Cardiac muscle cell (in vitro differentiated cells and primary cell): ENCODE results near the gene OBI1. TPM values are rescaled to one million over a fixed set of nuclear protein-coding genes. Genes with fewer than 3 reads are reported as not detected.
"Not testable (repeated sequence)": the region's sequence is repeated elsewhere in the genome, so short reads cannot be mapped to it uniquely, and the experiment has no call there.

ENCODE experiments used
- DNase-seq, 2 donors: peaks; one replicate each; pipeline versions ENCODE4 v3.0.0 to v3.0.0-alpha.2; 2010 to 2017; ENCODE audit warnings: low read depth in 1 of 2, low spot score in 1 of 2
- H3K27ac ChIP-seq: fragments of 200-600 bp; sonication (generic); 2 replicates; pipeline ENCODE4 v1.5.1; 2016
- H3K27me3 ChIP-seq: fragments of 200-600 bp; sonication (generic); 2 replicates; pipeline ENCODE4 v1.6.0; 2016; ENCODE audit warnings: control low read depth
- H3K36me3 ChIP-seq: fragments of 200-600 bp; sonication (generic); 2 replicates; pipeline ENCODE4 v1.5.1; 2016; ENCODE audit warnings: control low read depth
- H3K4me1 ChIP-seq: fragments of 200-600 bp; sonication (generic); 2 replicates; pipeline ENCODE4 v1.8.1; 2017; ENCODE audit warnings: low read depth, mild to moderate bottlenecking, mixed run types
- H3K4me3 ChIP-seq: fragments of 200-600 bp; sonication (generic); 2 replicates; pipeline ENCODE4 v1.5.1; 2016; ENCODE audit warnings: mild to moderate bottlenecking
- H3K9me3 ChIP-seq: fragments of 200-600 bp; sonication (generic); 2 replicates; pipeline ENCODE4 v1.5.1; 2017; ENCODE audit warnings: low read depth, mild to moderate bottlenecking, control low read depth
- polyA plus RNA-seq: library from polyadenylated mRNA; unstranded; fragments of >200 nt; fragmentation: Nextera tagmentation; extraction: Ambion mirVana; gene quantifications from 2 replicates; pipeline ENCODE4 v1.2.1, GENCODE V29; 2016
- total RNA-seq: library from RNA; depleted of rRNA; stranded (reverse); fragments of >200 nt; gene quantifications from 2 replicates; pipeline ENCODE4 v1.2.3, GENCODE V29; 2016
- TF ChIP-seq, protein P1 (sequence below): IDR thresholded peaks from 2 replicates; pipeline ENCODE4 v1.5.1; 2012; ENCODE audit warnings: low read depth, mild to moderate bottlenecking, low read length

The OBI1 gene
- total and polyA plus RNA-seq, 2 experiments from 2014 or later, result 14.1 to 17.0 TPM

DNA sequence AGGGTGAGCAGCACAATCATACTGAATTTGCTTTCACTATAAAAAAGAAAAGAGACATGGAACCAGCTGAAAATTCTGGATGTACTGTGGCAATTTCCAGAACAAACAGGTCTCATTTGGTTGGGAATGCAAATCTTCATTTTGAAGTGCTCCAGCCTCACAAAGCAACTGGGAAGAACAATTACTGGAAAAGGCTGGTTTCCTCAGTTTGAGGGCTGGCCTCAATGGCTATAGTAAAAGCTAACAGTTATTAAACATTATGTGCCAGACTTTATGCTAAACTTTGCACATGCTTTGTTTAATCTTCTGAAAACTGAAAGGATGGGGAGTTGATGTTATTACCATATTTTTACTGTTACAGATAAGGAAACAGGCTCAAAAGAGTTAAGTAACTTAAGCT, 3.0 kb downstream of the OBI1 start:
- Histone ChIP-seq H3K4me1 (peaks cover 9% of the 10 kb centered on the region), H3K4me3 (no peak overlapping the region), H3K27me3 (no peaks in the 10 kb centered on the region), H3K9me3 (no peaks in the 10 kb centered on the region), H3K27ac (no peak overlapping the region), H3K36me3 (no peaks in the 10 kb centered on the region)
- TF ChIP-seq, protein P1, sequence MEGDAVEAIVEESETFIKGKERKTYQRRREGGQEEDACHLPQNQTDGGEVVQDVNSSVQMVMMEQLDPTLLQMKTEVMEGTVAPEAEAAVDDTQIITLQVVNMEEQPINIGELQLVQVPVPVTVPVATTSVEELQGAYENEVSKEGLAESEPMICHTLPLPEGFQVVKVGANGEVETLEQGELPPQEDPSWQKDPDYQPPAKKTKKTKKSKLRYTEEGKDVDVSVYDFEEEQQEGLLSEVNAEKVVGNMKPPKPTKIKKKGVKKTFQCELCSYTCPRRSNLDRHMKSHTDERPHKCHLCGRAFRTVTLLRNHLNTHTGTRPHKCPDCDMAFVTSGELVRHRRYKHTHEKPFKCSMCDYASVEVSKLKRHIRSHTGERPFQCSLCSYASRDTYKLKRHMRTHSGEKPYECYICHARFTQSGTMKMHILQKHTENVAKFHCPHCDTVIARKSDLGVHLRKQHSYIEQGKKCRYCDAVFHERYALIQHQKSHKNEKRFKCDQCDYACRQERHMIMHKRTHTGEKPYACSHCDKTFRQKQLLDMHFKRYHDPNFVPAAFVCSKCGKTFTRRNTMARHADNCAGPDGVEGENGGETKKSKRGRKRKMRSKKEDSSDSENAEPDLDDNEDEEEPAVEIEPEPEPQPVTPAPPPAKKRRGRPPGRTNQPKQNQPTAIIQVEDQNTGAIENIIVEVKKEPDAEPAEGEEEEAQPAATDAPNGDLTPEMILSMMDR, result no peak
- no peak for DNase-seq

DNA sequence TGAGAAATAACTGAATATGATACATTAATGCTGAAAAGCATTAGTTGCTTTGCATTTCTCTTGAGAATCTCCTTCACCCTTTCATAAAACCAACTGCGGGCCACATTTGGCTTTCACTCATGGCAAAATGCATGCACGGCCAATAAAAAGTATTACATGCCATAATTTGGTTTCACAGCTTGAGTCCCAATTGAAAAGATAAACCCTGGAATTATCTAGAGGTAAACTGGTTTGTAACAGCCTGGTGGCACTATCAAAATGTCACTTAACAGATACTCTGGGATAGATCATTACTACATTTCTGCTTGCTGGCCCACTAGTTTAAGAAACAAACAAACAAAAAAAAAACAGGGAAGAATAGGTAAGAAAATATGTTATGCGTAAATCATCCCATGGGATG, 3.9 kb downstream of the OBI1 start:
- no peaks in the 10 kb centered on the region for H3K27me3 ChIP-seq
- TF ChIP-seq, protein P1, result no peak
- no peak for DNase-seq
- no peaks in the 10 kb centered on the region for H3K9me3 ChIP-seq
- H3K4me3 ChIP-seq, result no peak overlapping the region
- no peaks in the 10 kb centered on the region for H3K36me3 ChIP-seq
- H3K27ac ChIP-seq, result no peak overlapping the region
- peaks cover 16% of the 10 kb centered on the region for H3K4me1 ChIP-seq

DNA sequence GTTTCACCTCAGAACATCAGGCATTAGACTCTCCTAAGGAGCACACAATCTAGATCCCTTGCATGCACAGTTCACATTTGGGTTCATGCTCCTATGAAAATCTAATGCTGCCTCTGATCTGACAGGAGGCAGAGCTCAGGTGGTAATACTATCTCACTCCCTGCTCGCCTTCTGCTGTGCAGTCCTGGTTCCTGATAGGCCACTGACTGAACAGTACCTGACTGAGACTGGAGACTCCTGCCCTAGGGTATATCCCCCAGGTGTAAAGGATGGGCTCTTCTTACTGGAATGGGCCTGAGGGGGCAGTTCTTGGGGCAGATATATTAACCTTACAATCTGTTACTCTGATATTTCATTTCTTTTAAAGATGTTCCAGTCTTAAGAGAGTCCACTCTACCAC, 6.3 kb downstream of the OBI1 start:
- H3K9me3 ChIP-seq, result no peaks in the 10 kb centered on the region
- TF ChIP-seq, protein P1, result no peak
- H3K27ac ChIP-seq, result no peak overlapping the region
- H3K36me3 ChIP-seq, result no peaks in the 10 kb centered on the region
- H3K4me1 ChIP-seq, result peaks cover 16% of the 10 kb centered on the region
- no peak overlapping the region for H3K4me3 ChIP-seq
- no peak for DNase-seq
- no peaks in the 10 kb centered on the region for H3K27me3 ChIP-seq

DNA sequence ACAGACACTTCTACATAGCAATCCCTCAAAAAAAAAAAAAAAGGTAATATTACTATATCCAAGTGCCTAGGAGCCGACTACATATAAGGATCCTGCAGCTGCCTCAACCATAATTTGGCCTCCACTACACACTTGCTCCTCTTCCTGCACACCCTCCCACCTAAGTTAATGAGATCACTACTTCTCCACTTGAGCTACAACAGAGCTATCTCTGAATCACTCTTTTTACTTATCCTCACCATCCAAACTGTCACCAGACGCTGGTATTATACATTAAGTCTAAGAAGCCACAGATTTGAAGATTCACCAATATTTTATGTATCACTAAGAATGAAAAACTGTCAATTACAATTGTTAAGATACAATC, 8.3 kb downstream of the OBI1 start:
- Histone ChIP-seq H3K36me3 (no peaks in the 10 kb centered on the region), H3K27me3 (no peaks in the 10 kb centered on the region), H3K27ac (no peak overlapping the region), H3K4me3 (no peak overlapping the region), H3K4me1 (peaks cover 25% of the 10 kb centered on the region), H3K9me3 (no peaks in the 10 kb centered on the region)
- no peak for DNase-seq
- TF ChIP-seq, protein P1, result no peak

DNA sequence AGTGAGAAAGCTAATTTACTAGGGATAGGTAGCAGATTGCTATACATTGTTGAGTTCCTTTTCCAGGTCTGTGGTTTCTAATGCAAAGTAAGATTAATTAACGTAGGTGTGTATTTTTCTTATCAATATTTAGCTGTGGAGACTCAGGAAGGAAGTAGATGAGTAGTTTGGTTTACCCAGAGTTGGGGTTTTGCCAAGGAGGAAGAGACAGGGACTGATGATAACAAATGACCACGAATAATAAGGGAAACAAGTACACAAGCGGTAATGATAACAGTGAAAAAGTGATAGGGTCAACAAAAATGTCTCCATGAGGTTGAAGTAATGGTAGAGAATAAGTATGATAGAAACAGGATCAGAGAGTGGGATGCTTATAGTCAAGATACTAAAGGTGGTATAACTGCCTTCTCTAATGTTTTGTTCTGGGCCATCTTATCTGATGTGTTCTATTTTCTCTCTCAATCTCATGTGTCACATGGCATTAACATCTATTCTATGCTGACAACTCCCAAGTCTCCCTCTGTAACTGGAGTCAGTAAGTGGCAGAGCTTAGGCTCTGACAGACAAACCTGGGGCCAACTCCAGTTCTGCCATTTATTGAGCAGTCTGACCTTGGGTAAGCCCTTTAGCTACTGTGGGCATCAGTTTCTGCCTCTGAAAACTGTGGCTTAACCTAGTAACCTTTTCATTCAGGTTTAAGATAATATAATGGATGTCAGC, 8.8 kb downstream of the OBI1 start:
- TF ChIP-seq, protein P1, result no peak
- Histone ChIP-seq H3K4me3 (no peak overlapping the region), H3K27ac (no peak overlapping the region), H3K9me3 (no peaks in the 10 kb centered on the region), H3K27me3 (no peaks in the 10 kb centered on the region), H3K4me1 (peaks cover 25% of the 10 kb centered on the region), H3K36me3 (no peaks in the 10 kb centered on the region)
- DNase-seq, result no peak

DNA sequence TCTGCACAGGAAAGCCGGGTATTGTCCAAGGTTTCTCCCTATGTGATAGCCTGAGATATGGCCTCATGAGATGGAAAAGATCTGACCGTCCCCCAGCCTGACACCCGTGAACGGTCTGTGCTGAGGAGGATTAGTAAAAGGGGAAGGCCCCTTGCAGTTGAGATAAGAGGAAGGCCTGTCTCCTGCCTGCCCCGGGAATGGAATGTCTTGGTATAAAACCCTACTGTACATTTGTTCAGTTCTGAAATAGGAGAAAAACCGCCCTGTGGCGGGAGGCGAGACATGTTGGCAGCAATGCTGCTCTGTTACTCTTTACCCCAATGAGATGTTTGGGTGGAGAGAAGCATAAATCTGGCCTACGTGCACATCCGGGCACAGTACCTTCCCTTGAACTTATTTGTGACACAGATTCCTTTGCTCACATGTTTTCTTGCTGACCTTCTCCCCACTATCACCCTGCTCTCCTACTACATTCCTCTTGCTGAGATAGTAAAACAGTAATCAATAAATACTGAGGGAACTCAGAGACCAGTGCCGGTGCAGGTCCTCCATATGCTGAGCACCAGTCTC, 11.8 kb downstream of the OBI1 start:
- peak; percentile 40 to 62 for DNase-seq
- not testable (repeated sequence) for H3K27me3 ChIP-seq, H3K4me3 ChIP-seq, H3K36me3 ChIP-seq, H3K9me3 ChIP-seq
- peaks cover 25% of the 10 kb centered on the region for H3K4me1 ChIP-seq
- H3K27ac ChIP-seq, result peak overlapping the region; percentile 64
